MG63 (cell line): ENCODE measurements around the gene RYR1. TPM values are rescaled to one million over a fixed set of nuclear protein-coding genes. Genes with fewer than 3 reads are reported as not detected.
"Not testable (repeated sequence)": the region's sequence is repeated elsewhere in the genome, so short reads cannot be mapped to it uniquely, and the experiment has no call there.

ENCODE experiments used
- DNase-seq: peaks from one replicate; pipeline ENCODE4 v3.0.0-alpha.2; 2020
- H3K27me3 ChIP-seq: fragments of 250-450 bp; sonication (Bioruptor Pico); 2 replicates; pipeline ENCODE4 v1.5.1; 2020; ENCODE audit warnings: mild to moderate bottlenecking, moderate library complexity
- H3K36me3 ChIP-seq: fragments of 250-450 bp; sonication (Bioruptor Pico); 2 replicates; pipeline ENCODE4 v1.5.1; 2020; ENCODE audit warnings: mild to moderate bottlenecking, moderate library complexity
- H3K4me3 ChIP-seq: fragments of 250-450 bp; sonication (Bioruptor Pico); 2 replicates; pipeline ENCODE4 v1.5.1; 2020; ENCODE audit warnings: mild to moderate bottlenecking, moderate library complexity
- H3K9me3 ChIP-seq: fragments of 250-450 bp; sonication (Bioruptor Pico); 2 replicates; pipeline ENCODE4 v1.5.1; 2020; ENCODE audit warnings: mild to moderate bottlenecking, moderate library complexity
- total RNA-seq: library from RNA; depleted of rRNA; stranded (reverse); fragments of >200 nt; shearing (Covaris generic); gene quantifications from 2 replicates; pipeline ENCODE4 v1.2.3, GENCODE V29; 2014; ENCODE audit warnings: low replicate concordance

RYR1 gene
- total RNA-seq, 1 experiment from 2014 or later, result not detected

GRCh38 chr19:38543807-38544568, 110.5 kb downstream of the RYR1 start:
- Histone ChIP-seq H3K36me3 (no peaks in the 10 kb centered on the region), H3K27me3 (peaks cover 2% of the 10 kb centered on the region; the same call in 1 of the 2 replicates), H3K4me3 (peak overlapping the region; percentile 17), H3K9me3 (no peaks in the 10 kb centered on the region; the same call in 1 of the 2 replicates)
- peak; percentile 88 for DNase-seq

DNA sequence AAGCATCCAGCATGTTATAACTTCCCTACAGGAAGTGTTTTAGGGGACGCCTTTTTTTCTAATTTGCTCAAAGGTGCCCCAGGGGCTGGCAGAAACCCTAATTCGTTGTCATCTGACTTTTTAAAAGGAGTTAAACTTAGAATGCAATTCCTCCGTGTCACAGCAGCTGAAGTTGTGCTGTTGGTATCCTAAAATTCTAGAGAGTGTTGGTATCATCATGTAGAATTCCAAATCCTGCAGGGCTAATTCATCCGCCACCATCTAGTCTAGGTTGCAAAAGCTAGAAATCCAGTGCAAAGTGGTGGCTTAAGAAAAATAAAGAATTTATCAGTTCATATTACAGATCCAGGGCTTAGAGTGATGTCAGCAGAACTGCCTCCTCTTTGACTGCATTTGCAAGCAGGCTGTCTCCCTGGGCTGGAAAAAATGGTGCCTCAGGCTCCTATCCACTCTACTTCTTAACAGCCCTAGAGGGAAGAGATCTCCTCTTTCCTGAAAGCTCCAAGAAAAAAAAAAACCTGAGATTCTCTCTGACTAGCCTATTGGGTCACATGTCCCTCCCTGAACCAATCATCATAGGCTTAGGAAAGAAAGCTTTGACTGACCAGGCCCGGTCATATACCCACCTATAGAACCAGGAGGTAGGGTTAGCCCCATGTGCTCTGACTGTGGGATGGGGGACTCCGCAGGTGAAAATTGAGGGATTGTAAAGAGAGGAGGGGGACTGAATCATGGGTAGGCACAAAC, 111.3 kb downstream of the RYR1 start:
- Histone ChIP-seq H3K4me3 (no peak overlapping the region), H3K27me3 (peaks cover 4% of the 10 kb centered on the region; the same call in 1 of the 2 replicates), H3K9me3 (no peaks in the 10 kb centered on the region; the same call in 1 of the 2 replicates), H3K36me3 (no peaks in the 10 kb centered on the region)
- no peak for DNase-seq

DNA sequence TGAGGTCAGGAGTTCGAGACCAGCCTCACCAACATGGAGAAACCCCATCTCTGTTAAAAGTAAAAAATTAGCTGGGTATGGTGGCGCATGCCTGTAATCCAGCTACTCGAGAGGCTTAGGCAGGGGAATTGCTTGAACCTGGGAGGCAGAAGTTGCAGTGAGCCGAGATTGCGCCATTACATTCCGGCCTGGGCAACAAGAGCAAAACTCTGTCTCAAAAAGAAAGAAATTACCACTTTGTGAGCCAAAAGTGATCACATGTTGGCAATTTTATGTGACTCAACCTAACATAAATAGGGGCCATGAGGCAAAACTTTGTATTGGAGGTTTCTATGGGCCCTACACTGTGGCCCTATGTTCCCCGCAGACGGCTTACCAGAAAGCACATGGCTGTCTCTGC, 112.1 kb downstream of the RYR1 start:
- H3K36me3 ChIP-seq, result no peaks in the 10 kb centered on the region
- no peak overlapping the region for H3K4me3 ChIP-seq
- peaks cover 9% of the 10 kb centered on the region for H3K27me3 ChIP-seq
- no peaks in the 10 kb centered on the region; the same call in 1 of the 2 replicates for H3K9me3 ChIP-seq
- no peak for DNase-seq

DNA sequence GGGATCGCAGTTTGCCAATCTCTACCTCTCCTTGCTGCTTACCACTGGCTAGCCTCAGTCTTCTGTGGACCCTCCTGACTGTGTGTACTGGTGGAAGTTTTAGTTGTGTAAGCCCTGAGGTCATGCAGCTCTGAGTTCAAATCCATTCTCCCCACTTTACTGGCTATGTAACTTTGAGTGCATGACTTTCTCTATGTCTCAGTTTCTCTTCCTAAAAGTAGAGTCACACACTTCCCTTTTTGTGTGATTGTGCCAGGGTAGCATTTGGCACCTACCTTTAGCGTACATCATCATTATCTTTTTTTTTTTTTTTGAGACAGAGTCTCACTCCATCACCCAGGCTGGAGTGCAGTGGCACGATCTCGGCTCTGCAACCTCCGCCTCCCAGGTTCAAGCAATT, 113.9 kb downstream of the RYR1 start:
- no peak overlapping the region for H3K4me3 ChIP-seq
- peaks cover 17% of the 10 kb centered on the region for H3K27me3 ChIP-seq
- H3K36me3 ChIP-seq, result no peaks in the 10 kb centered on the region
- no peak for DNase-seq
- no peaks in the 10 kb centered on the region for H3K9me3 ChIP-seq

GRCh38 chr19:38549061-38549460, 115.6 kb downstream of the RYR1 start:
- H3K9me3 ChIP-seq, result no peaks in the 10 kb centered on the region
- H3K4me3 ChIP-seq, result no peak overlapping the region
- H3K27me3 ChIP-seq, result peaks cover 17% of the 10 kb centered on the region
- no peak for DNase-seq
- H3K36me3 ChIP-seq, result no peaks in the 10 kb centered on the region

DNA sequence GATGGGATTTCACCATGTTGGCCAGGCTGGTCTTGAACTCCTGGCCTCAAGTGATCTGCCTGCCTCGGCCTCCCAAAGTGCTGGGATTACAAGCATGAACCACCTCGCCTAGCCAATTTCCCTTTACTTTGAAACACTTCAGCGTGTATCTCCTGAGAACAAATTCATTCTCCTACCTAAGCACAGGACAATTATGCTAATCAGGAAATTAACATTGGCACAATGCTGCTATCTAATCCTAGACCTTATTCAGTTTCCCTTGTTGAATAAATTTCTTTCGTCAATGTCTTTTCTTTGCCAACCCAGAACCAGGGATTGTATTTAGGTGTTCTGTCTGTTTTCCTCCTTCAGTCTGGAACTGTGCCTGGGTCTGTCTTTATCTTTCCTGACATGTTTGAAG, 116.5 kb downstream of the RYR1 start:
- Histone ChIP-seq H3K36me3 (no peaks in the 10 kb centered on the region), H3K4me3 (no peak overlapping the region), H3K9me3 (no peaks in the 10 kb centered on the region), H3K27me3 (peaks cover 17% of the 10 kb centered on the region)
- DNase-seq, result no peak

DNA sequence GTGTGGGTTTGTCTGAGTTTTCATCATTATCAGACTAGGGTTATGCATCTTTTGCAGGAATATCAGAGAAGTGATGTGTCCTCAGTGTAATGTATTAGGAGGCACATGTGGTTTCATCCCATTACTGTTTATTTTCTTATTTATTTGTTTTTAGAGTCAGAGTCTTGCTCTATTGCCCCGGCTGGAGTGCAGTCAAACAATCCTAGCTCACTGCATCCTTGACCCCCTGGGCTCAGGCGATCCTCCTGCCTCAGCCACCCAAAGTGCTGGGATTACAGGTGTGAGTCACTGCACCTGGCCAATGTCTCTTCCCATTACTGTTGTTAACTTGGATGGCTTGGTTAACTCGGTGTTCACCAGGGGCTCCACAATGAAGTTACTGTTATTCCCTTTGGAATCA, 116.9 kb downstream of the RYR1 start:
- Histone ChIP-seq H3K9me3 (no peaks in the 10 kb centered on the region), H3K4me3 (no peak overlapping the region), H3K27me3 (peaks cover 17% of the 10 kb centered on the region), H3K36me3 (no peaks in the 10 kb centered on the region)
- no peak for DNase-seq

DNA sequence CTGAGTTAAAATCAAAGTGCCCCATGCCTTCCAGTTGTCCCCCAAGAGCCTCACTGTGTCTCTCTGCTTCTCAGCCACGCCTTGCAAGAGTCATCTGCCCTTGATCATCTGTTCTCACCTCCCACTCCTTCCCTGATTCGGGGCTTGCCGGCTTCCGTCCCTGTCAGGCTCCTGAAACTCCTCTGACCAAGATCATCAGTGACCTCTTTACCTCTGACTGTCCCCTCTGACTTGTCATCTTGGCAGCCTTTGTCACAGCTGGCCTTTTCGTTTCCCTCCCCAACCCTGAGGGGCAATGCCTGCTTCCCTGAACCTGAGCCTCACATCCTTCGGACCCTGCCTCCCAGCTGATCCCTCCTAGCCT, 117.9 kb downstream of the RYR1 start:
- Histone ChIP-seq H3K4me3 (no peak overlapping the region), H3K27me3 (peaks cover 17% of the 10 kb centered on the region), H3K36me3 (no peaks in the 10 kb centered on the region), H3K9me3 (no peaks in the 10 kb centered on the region)
- no peak for DNase-seq

GRCh38 chr19:38553239-38553638, 119.7 kb downstream of the RYR1 start:
- H3K36me3 ChIP-seq, DNase-seq, H3K4me3 ChIP-seq, H3K9me3 ChIP-seq: not testable (repeated sequence)
- peaks cover 17% of the 10 kb centered on the region for H3K27me3 ChIP-seq

GRCh38 chr19:38554676-38555141, 121.2 kb downstream of the RYR1 start:
- no peak for DNase-seq
- no peak overlapping the region for H3K4me3 ChIP-seq

GRCh38 chr19:38555200-38555599, 121.7 kb downstream of the RYR1 start:
- H3K4me3 ChIP-seq, result no peak overlapping the region
- no peaks in the 10 kb centered on the region for H3K36me3 ChIP-seq
- DNase-seq, result no peak
- H3K9me3 ChIP-seq, result no peaks in the 10 kb centered on the region; the same call in 1 of the 2 replicates
- H3K27me3 ChIP-seq, result peaks cover 11% of the 10 kb centered on the region

More at GRCh38 chr19:38554676-38555141, 121.2 kb downstream of the RYR1 start:
- Histone ChIP-seq H3K9me3 (no peaks in the 10 kb centered on the region; the same call in 1 of the 2 replicates), H3K27me3 (peaks cover 13% of the 10 kb centered on the region), H3K36me3 (no peaks in the 10 kb centered on the region)

DNA sequence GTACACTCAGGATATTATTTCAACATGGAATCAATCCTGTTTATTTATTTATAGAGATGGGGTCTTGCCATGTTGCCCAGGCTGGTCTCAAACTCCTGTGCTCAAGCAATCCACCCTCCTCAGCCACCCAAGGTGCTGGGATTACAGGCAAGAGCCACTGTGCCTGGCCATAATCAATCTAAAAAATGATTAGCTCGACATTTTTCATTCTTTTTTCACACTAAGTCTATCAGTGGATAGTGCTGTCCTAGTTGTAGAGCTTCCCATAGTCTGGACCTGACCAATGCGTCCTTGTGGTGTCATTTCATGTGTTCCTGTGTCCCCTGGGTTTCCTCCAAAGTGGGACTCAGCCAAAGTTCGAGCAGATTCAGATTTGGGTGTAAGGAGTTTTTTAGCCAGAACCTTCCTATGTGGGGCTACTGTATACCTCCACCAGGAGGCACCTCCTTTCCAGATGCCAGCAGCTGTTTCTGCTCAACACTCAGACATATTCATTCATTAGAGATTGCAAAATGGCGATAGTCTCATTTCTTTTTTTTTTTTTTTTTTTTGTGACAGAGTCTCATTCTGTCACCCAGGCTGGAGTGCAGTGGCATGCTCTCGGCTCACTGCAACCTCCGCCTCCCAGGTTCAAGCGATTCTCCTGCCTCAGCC, 123.2 kb downstream of the RYR1 start:
- H3K27me3 ChIP-seq, result peaks cover under 1% of the 10 kb centered on the region; the same call in 1 of the 2 replicates
- no peak for DNase-seq
- H3K36me3 ChIP-seq, result no peaks in the 10 kb centered on the region
- H3K9me3 ChIP-seq, result no peaks in the 10 kb centered on the region; the same call in 1 of the 2 replicates
- no peak overlapping the region for H3K4me3 ChIP-seq

DNA sequence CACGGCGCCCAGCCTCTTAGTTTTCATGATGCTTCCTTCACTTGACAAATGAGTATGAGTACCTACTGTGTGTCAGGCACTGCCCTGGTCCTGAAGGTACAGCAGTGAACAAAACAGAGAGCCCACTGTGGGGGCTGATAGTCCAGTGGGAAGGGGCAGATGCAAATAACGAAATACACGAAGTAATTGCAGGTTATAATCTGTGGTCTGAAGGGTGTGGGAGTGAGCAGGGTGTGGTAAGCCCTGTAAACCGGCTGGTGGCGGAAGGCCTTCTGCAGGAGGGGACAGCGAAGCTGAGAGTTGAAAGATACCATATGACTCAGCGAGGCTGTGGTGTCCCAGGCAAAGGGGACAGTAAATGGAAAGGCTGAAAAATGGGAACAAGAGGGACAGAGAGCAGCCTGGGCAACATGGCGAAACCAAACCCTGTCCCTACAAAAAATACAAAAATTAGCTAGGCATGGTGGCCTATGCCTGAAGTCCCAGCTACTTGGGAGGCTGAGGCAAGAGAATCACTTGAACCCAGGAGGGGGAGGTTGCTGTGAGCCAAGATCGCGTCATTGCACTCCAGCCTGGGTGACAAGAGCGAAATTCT, 123.8 kb downstream of the RYR1 start:
- Histone ChIP-seq H3K4me3 (no peak overlapping the region), H3K36me3 (no peaks in the 10 kb centered on the region), H3K9me3 (no peaks in the 10 kb centered on the region; the same call in 1 of the 2 replicates), H3K27me3 (no peaks in the 10 kb centered on the region)
- no peak for DNase-seq

GRCh38 chr19:38558933-38559332, 125.4 kb downstream of the RYR1 start:
- H3K9me3 ChIP-seq, H3K4me3 ChIP-seq, H3K27me3 ChIP-seq, DNase-seq, H3K36me3 ChIP-seq: not testable (repeated sequence)

- Histone ChIP-seq H3K9me3 (no peaks in the 10 kb centered on the region; the same call in 1 of the 2 replicates), H3K36me3 (no peaks in the 10 kb centered on the region), H3K4me3 (no peak overlapping the region), H3K27me3 (no peaks in the 10 kb centered on the region; the same call in 1 of the 2 replicates)
- DNase-seq, result no peak
Measured at GRCh38 chr19:38559428-38560401, 126.2 kb downstream of the RYR1 start.
